Subcutaneous adipose tissue (tissue), 4 donors: ENCODE results near the gene RHBDD2. TPM values are rescaled to one million over a fixed set of nuclear protein-coding genes. Genes with fewer than 3 reads are reported as not detected.

Experiments used
- total RNA-seq, 4 donors: library from RNA; depleted of rRNA; stranded (reverse); fragments of >200 nt; gene quantifications; one replicate each; pipeline ENCODE4 v1.1.0, GENCODE V29; 2016
- TF ChIP-seq, protein P1 (sequence below): fragments of 450-650 bp; IDR thresholded peaks from one replicate; pipeline ENCODE4 v1.5.1; 2016; ENCODE audit warnings: low read depth, mild to moderate bottlenecking, control low read depth, antibody characterized with exemption, moderate library complexity

Gene RHBDD2
- total RNA-seq, 4 donors from 2014 or later = 20.5 to 36.7 (median 26.2) TPM

DNA sequence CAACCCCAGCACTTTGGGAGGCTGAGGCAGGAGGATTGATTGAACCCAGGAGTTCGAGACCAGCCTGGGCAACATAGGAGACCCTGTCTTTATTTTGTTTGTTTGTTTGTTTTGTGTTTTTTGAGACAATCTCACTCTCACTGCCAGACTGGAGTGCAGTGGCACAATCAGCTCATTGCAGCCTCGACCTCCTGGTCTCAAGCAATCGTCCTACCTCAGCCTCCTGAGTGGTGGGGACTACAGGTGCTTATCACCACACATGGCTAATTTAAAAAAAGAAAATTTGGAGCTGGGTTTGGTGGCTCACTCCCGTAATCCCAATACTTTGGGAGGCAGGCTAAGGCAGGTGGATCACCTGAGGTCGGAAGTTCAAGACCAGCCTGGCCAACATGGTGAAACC, 34.7 kb upstream of the RHBDD2 start:
- TF ChIP-seq, protein P1, sequence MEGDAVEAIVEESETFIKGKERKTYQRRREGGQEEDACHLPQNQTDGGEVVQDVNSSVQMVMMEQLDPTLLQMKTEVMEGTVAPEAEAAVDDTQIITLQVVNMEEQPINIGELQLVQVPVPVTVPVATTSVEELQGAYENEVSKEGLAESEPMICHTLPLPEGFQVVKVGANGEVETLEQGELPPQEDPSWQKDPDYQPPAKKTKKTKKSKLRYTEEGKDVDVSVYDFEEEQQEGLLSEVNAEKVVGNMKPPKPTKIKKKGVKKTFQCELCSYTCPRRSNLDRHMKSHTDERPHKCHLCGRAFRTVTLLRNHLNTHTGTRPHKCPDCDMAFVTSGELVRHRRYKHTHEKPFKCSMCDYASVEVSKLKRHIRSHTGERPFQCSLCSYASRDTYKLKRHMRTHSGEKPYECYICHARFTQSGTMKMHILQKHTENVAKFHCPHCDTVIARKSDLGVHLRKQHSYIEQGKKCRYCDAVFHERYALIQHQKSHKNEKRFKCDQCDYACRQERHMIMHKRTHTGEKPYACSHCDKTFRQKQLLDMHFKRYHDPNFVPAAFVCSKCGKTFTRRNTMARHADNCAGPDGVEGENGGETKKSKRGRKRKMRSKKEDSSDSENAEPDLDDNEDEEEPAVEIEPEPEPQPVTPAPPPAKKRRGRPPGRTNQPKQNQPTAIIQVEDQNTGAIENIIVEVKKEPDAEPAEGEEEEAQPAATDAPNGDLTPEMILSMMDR = no peak

DNA sequence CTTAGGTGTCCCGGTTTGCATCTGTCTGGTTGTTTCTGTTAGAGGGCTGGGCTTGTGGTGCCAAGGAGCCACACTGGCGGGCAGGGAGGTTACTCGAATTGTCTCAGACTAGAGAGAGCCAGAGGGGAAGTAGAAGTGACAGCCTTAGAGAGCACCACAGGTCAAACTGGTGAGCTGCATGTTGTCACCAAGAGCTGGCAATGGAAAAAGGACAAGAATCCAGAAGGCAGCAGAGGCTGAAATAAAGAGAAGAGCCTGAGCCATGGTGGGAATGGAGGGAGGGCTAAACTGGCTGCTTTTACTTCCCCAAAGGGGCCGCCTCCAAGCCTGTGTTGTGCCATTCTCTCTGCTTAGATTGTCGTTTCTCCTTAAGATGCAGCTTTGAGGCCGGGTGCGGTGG, 31.1 kb upstream of the RHBDD2 start:
- TF ChIP-seq, protein P1 = no peak

DNA sequence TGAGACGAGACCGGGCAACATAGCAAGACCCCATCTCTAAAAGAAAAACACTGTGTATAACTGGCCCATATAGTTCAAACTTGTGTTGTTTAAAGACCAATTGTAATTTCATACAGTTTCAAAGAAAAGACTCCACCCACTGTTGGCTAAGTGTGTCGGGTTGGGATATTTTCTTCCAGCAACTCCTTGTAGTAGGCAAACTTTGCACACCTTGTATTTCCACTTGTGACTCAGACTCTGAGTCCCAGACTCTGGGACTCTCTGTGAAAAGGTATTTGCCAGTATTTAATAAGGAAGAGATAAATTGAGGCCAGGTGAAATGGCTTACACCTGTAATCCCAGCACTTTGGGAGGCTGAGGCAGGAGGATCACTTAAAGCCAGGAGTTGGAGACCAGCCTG, 29.3 kb upstream of the RHBDD2 start:
- TF ChIP-seq, protein P1 = no peak

DNA sequence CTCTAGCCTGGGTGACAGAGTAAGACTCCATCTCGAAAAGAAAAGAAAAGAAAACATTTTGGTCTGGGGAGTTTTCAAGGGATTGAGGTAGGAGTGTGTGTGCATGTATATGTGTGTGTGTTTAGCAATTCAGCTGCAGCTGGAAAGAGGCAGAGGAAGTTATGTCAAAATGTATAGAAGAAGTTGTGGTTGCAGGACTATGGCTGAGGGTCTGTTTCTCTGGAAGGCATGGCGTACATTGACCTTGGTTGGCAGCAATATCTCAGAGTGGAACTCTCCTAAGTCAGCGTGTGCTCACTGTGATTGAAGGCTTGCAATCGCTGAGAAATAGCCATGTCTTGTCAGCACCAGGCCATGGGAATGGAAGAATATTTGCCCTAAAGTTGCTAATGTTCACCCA, 28.6 kb upstream of the RHBDD2 start:
- TF ChIP-seq, protein P1 = no peak

DNA sequence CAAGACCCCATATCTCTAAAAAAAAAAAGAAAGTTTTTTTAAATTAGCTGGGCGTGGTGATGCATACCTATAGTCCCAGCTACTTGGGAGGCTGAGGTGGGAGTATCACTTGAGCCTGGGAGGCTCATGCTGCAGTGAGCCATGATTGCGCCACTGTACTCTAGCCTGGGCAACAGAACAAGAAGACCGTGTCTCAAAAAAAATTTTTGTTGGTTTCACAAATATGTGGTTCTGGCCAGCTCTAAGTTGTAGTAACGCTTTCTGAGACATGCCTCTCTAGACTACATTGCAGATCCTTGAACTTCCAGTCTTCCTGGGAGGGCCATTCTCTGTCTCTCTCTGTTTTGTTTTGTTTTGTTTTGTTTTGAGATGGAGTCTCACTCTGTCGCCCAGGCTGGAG, 24.6 kb upstream of the RHBDD2 start:
- TF ChIP-seq, protein P1 = no peak

DNA sequence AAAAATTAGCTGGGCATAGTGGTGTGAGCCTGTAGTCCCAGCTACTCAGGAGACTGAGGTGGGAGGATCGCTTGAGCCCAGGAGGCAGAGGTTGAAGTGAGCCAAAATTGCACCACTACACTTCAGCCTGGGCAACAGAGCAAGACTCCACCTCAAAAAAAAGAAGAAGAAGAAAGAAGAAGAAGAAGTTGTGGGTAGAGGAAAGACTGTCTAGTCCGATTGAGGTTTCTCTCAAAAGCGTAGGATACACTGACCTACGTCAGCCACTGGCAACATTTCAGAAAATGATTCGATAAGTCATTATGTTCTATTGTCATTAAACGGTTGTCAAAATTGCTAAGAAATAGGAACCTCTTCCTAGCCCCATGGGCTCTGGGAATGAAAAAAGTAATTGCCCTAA, 22.3 kb upstream of the RHBDD2 start:
- TF ChIP-seq, protein P1 = no peak

DNA sequence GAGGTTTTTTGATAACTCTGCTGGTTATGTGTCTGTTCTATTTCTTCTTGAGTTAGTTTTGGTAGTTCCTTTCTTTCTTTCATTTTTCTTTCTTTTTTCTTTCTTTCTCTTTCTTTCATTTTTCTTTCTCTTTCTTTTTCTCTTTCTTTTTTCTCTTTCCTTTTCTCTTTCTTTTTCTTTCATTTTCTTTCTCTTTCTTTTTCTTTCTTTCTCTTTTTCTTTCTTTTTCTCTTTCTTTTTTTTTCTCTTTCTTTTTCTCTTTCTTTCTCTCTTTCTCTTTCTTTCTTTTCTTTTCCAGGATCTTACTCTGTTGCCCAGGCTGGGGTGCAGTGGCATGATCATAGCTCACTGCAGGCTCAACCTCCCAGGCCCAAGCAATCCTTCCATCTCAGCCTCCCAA, 20.4 kb upstream of the RHBDD2 start:
- TF ChIP-seq, protein P1 = no peak
